Measurements from ENCODE around the gene ZNF646.

Gene ZNF646

DNA sequence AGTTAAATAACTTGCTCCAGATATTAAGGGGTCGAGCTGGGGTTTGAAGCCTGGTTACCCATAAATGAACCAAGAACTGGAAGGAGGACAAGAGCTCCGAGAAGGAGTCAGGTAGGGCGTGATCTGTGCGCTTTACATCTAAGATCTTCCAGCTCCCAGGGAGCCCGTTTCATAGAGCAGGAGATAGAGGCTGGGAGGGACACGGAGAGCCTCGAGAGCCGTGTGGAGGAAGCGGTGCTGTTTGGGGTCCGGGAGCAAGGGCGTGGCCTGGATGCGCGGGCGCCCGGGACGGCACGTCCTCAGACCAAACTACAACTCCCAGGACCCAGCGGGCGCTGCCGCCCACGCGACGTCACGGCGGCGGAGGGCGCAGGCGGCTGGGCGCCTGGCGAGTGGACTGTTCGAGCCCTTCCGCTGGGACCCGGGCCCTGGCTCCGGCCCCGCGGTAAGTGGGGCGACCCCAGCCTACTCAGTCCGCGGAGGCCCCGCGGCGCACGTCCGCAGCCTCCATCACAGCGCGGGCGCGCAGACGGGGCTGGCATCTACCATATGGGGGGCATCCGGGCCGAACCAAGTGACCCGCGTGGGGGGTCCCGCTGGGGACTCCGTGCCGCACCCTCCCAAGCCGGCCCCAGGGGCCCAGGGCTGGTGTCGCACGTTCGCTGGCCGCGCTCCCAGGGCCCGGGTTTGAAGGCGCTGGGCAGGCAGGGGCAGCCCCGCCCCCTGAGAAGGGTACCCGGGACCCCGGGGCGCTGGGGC, 34.0 kb downstream of the ZNF646 start, which contains the start of gene BCKDK:
Gene BCKDK (plus strand): TSS at position 352 of the 759 bp plus-strand sequence. CDS start 838 bp downstream, outside the sequence.
- peak; percentile 95 for DNase-seq (ENCODE audit: low spot score)

DNA sequence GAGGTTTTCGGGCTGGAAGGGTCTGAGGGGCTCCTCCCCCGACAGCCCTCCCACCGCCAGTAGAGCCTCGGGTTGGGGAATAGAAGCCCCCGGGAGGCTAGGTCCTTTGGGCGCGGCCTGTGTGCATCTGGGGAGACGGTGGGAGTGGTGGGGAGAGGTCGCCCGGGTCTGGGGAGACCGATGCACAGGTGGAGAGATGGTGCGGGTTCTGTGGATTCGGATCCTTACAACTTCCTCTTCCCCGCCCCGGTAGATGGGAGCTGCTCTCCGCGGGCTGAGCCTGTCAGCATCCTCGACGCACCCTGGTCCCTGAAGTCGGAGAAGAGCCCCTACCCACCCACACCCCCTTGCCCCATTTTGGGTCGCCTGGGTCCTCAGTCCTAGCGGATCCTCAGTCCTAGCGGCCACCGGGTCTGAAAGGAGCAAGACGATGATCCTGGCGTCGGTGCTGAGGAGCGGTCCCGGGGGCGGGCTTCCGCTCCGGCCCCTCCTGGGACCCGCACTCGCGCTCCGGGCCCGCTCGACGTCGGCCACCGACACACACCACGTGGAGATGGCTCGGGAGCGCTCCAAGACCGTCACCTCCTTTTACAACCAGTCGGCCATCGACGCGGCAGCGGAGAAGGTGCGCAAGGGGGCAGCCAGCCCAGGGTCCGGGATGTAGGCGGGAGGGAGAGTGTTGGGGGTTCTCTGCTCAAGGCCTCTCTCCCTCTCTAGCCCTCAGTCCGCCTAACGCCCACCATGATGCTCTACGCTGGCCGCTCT, 34.8 kb downstream of the ZNF646 start:
- no peak for DNase-seq (ENCODE audit: low spot score)

DNA sequence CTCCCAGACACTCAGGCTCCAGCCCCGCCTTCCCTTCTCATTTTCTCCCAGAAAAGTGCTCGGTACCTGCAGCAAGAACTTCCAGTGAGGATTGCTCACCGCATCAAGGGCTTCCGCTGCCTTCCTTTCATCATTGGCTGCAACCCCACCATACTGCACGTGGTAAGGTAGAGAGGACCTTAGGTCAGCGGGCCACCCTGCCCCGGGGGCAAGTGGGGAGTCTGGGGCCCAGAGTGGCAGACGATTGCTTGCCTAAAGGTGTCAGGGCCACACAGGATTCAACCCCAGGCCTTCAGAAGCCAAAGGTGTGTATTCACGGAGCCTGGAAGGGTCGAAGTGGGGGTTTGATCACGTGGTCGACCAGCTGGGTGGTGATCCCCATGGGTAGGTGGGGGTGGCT, 35.4 kb downstream of the ZNF646 start:
- DNase-seq (ENCODE audit: low spot score), result no peak

DNA sequence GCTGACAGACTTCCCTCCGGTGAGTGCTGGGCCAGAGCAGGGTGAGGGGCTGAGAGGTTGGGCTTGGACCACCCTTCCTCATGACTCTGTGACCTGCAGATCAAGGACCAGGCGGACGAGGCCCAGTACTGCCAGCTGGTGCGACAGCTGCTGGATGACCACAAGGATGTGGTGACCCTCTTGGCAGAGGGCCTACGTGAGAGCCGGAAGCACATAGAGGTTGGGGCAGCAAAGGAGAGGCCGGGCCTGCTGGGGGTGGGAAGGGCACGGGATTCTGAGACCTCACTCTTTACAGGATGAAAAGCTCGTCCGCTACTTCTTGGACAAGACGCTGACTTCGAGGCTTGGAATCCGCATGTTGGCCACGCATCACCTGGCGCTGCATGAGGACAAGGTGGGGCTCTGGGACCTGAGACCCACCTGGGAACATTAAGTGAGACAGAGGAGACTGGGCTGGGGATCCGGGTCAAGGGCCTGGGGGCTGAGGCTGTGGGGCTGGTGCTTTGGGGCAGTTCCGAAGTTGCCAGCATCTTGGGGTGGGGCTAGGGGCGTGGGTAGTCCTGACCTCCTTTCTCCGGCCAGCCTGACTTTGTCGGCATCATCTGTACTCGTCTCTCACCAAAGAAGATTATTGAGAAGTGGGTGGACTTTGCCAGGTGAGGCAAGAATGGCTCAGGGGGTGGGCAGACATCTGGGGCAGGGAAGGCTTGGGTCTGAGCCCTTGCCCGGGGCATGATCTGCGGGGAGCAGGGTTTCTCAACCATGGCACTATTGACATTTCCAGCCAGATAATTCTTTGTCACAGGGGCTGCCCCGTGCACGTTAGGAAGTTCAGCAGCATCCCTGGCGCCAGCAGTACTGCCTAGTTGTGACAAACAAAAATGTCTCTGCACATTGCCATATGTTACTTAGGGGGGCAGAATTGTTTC, 36.1 kb downstream of the ZNF646 start:
- no peak for DNase-seq (ENCODE audit: low spot score)

DNA sequence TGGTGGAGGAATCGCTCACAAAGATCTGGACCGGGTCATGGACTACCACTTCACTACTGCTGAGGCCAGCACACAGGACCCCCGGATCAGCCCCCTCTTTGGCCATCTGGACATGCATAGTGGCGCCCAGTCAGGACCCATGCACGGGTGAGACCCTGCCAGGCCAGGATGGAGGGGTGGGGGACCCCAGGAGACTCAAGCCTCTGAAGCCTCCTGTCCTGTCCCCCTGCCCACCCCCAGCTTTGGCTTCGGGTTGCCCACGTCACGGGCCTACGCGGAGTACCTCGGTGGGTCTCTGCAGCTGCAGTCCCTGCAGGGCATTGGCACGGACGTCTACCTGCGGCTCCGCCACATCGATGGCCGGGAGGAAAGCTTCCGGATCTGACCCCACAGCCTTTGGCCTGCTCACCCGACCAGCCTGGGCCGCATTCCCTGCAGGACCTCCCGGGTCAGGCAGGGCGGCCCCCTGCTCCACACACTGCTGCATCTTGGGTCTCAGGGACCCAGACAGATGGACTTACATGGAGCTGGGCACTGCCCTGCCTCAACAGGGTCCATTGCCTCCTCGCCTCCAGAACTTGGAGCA, 37.8 kb downstream of the ZNF646 start:
- DNase-seq (ENCODE audit: low spot score), result no peak

DNA sequence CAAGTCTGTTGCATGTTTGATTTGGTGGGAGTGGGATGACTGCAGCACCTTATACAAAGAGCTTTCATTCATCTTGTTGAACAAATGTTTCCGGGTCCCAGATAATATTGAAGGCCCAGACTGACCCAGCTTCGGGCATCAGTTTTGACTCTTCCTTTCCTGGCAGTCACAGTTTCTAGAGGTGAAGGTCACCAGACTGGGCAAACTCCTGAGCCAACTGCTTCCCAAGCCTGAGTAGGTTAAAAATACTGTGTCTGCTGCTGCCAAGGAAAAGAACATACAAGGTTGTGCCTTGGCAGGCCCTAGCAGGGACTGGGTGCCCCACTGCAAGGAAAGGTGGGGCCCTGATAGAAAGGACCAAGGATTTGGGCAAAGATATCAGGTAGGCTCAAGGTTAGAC, 38.5 kb downstream of the ZNF646 start:
- DNase-seq (ENCODE audit: low spot score), result no peak

DNA sequence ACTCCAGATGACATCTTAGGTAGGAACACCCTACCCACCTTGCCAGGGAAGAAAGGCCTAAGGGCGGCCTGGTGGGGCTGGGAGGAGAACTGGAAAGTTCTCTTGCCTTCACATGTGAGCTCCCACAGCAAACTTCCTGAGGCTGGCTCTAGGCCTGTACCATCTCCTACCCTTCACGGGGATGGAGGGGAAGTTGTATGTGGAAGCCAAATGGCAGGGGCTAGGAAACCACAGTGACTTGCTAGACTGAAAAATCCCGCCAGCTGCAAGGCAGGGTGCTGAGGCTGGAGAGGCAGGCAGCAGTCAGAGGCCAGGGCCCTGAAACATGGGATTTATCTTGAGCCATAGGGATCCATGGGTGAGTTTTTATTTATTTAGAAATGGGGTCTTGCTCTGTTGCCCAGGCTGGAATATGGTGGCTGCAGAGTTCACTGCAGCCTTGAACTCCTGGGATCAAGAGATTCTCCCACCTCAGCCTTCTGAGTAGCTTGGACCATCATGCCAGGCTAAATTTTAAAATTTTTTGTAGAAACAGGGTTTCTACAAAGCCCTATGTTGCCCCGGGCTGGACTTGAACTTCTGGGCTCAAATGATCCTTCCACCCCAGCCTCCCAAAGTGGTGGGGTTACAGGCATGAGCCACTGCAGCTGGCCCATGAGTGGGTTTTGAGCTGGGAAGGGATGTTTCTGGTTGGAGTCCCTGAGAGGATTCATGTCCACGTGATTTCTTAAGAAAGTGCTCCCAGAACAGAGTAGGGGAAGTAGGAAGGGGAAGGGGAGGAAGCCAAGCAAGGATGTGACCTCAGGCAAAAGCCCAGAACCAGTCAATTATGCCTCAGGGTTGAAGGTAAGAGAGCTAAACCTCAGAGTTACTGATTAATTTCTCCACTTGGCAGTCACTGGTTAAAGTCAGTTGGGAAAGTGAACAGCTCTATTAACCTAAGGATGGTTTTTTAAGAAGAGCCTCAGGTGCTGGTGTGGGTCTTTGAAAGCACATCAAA, 39.2 kb downstream of the ZNF646 start:
- no peak for DNase-seq (ENCODE audit: low spot score)

DNA sequence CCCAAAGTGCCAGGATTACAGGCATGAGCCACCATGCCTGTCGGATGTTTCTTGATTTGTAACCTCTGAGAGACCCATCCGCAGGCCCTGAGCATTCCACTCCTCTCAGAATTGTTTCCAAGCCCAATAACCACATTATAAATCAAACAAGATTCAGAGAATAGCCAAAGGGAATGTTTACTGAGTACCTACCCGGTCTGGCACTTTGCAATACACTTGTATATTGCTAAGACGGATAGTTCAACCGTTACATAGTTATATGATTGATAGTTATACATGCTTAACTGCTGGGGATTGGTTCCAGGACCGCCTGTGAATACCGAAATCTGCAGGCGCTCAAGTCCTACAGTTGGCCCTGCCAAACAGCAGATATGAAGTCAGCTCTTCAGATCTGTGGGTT, 40.2 kb downstream of the ZNF646 start:
- DNase-seq (ENCODE audit: low spot score), result no peak

DNA sequence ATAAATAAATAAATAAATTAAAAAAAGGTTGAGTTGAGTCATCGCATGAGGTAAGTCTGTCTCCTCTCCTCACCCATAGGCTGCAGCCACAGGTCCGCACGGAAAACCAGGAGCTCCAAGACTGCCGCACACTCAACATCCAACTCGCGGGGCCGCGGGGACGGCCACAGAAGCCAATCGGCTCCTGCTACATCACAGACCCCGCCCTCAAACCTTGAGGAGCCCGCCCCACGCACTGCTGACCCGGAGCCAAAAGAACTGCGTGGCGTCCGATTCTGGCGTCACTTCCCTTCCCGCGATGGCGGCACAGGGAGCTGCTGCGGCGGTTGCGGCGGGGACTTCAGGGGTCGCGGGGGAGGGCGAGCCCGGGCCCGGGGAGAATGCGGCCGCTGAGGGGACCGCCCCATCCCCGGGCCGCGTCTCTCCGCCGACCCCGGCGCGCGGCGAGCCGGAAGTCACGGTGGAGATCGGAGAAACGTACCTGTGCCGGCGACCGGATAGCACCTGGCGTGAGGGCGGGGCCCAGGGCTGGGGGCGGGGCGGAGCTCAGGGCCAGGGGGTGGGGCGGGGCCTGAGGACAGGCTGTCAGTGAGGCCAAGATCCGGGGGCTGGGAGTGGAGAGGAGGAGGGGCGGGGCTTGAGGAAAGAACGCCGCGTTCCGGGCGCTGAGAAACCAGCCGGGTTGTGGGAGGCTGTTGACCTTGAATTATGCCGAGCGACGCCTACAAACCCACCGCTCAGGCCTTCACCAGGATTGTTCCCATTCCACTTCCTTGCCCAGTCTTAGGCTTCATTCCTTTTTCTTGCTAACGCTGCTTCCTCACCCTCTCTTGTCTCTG, 43.4 kb downstream of the ZNF646 start, which contains the start of gene KAT8:
Gene KAT8 (plus strand): TSS at position 281 of the 839 bp plus-strand sequence. CDS start 18 bp downstream, at position 299.
- peak; percentile 97 for DNase-seq (ENCODE audit: low spot score)

DNA sequence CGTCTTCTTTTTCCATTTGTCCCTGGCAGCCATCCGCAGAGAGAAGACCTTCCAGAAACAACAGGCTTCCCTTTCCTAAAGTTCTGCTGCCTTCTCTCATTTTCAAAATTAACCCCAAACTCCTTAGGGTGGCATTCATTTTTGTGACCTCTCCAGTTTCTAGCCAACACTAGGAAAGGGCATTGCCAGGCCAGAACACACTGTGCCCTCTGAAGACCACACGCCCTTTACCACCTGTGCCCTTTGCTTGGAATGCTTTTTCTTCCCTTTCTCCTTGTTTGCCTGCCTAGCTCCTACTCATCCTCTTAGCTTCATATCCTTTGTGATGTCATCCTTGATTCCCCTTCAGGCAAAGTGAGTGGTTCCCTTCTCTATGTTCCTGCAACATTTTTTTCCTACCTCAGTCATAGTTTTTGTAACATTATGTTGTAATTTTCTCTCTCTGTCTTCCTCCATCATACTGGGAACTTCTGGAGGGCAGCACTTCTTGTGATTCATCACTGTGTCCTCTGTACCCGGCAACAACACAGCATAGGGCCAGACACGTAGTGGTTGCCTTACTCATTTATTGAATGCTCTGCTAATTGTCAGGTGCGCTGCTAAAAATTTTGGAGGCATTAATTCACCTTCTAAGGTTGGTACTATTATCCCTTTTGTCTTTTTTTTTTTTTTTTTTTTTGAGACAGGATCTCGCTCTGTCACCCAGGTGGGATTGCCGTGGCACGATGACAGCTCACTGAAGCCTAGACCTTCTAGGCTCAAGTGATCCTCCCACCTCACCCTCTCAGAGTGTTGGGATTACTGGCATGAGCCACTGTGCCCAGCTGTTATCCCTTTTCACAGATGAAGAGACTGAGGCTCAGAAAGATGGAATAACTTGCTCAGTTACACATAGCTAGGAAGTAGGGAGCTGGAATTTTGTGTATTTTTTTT, 44.3 kb downstream of the ZNF646 start:
- peak; percentile 50 for DNase-seq (ENCODE audit: low spot score)

DNA sequence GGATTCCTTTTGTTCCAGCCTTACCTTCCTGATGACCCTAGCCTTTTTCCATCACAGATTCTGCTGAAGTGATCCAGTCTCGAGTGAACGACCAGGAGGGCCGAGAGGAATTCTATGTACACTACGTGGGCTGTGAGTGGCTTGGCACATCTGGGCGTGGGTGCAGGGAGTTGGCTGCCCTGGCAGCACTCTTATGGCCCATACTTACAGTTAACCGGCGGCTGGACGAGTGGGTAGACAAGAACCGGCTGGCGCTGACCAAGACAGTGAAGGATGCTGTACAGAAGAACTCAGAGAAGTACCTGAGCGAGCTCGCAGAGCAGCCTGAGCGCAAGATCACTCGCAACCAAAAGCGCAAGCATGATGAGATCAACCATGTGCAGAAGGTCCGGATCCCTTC, 45.9 kb downstream of the ZNF646 start:
- DNase-seq (ENCODE audit: low spot score), result no peak

DNA sequence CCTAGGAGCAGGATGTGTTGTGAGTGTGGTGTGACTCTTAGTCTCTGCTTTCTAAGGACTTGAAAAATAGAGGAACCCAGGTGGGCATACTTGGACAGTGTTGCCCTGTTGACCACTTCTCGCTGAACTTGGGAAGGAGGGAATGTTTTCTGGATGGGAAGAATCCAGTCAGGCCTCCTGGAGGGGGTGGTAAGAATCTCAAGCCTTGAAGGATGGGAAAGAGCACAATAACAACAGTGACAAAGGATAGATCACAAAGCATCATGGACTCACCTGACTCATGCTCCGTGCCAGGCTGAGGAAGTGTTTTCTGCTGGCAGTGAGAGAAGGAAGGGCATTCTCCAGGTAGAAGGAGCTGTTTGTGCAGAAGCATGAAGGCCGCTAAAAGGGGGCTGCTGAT, 51.6 kb downstream of the ZNF646 start:
- no peak for DNase-seq (ENCODE audit: low spot score)

DNA sequence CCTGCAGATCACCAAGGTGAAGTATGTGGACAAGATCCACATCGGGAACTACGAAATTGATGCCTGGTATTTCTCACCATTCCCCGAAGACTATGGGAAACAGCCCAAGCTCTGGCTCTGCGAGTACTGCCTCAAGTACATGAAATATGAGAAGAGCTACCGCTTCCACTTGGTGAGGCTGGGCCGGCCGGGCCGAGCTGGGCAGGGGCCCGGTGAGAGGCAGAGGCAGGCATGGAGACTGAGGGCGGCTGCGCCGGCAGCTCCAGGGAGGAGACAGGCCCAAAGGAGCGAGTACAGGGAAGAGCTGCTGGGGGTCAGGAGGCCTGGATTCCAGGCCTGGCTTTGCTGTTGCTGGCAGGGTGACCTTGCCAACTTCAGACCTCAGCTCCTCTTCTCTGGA, 53.0 kb downstream of the ZNF646 start:
- DNase-seq (ENCODE audit: low spot score), result no peak

DNA sequence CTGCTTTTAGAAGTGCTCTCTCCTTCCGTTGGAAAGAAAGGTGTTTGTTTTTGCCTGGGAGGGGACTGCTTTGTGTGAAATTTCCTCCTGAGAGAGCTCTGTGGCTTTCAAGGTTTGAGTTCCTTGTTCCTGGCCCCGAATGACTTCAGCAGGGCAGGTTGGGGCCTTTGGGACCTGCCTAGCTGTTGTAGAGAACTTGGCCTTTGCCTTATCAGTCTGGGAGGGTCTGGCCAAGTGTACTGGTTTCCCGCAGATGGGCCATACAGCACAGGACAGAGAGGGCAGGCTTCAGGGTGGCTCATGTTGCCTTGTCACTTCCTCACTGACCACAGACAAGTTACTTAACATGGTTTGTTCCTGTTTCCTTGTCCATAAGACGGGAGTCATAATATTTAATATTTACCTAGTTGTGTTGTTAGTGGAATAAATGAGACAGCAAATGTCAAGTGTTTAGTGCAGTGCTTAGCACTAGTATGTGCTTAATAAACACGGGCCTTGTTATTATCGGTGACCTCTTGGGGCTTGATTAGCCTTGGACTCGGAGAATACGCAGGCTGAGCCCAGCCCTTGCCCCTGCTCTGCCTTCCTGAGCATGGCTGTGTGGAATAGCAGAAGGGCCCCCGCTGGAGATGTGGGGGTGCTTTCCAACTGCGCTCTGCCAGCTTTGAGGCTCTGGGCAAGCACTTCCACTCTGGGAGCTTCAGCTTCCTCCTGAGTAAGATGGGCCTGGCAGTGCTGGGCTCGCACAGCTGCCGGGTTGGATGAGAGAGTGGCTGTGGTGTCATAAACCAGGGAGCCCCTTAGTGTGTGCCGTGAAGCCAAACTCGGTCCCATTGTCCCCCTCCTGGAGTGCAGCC, 54.7 kb downstream of the ZNF646 start:
- no peak for DNase-seq (ENCODE audit: low spot score)

DNA sequence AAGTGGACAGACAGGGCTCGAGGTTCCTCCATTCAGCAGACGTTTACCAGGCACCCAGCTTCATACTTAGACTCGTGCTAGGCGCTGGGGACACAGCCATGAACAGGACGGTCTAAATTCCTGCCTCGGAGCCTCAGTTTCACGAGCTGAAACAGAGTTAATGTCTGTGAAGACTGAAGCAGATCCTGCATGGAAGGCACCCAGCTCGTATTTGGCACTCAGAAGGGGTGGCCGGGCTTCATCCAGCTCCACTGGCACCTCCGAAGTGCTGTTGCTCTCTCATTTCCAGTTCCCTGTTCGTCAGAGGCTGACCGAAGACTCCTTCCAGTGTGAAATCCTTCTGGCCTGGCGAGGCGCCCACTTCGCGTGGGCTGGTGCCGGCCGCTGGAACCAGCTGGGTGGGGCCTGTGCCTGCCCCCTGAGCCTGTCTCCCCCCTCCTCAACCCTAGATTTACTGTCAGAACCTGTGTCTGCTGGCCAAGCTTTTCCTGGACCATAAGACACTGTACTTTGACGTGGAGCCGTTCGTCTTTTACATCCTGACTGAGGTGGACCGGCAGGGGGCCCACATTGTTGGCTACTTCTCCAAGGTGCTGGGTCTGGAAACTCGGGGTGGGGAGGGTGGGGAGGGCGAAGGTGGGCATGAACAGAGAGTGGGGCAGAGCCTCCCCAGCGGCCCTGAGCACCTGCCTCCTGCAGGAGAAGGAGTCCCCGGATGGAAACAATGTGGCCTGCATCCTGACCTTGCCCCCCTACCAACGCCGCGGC, 55.5 kb downstream of the ZNF646 start:
- no peak for DNase-seq (ENCODE audit: low spot score)

DNA sequence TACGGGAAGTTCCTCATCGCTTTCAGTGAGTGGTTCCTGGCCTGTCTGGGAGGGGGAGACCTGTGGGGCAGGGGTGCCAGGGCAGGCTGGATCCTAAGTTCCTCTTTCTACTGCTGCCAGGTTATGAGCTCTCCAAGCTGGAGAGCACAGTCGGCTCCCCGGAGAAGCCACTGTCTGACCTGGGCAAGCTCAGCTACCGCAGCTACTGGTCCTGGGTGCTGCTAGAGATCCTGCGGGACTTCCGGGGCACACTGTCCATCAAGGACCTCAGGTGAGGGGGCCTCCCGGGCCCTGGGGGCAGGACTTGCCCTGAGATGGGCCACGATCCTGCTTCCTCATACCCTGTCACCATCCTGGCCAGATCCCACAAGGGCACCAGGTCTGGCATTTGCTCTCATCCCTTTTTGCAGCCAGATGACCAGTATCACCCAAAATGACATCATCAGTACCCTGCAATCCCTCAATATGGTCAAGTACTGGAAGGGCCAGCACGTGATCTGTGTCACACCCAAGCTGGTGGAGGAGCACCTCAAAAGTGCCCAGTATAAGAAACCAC, 56.2 kb downstream of the ZNF646 start:
- no peak for DNase-seq (ENCODE audit: low spot score)

Measured in GM03348 (cell line).